GM18505 (cell line): ENCODE data around the gene PGBD1.
"Not testable (repeated sequence)": the region's sequence is repeated elsewhere in the genome, so short reads cannot be mapped to it uniquely, and the experiment has no call there.

Source experiments
- ATAC-seq: cut with Tn5 transposase; IDR thresholded peaks from one replicate; pipeline ENCODE4 v1.9.1; 2021; ENCODE audit not compliant: unreplicated experiment
- POLR2A ChIP-seq: IDR thresholded peaks from 4 replicates; pipeline ENCODE4 v1.6.1; 2011; ENCODE audit warnings: borderline replicate concordance; ENCODE audit not compliant: insufficient read depth, insufficient read length; ENCODE audit errors: extremely low read depth

The PGBD1 gene

GRCh38 chr6:28296520-28297060 lies 15.2 kb downstream of the PGBD1 start:
- no peak for ATAC-seq
- TF ChIP-seq POLR2A = no peak

- ATAC-seq = peak; percentile 78
Observed at GRCh38 chr6:28303570-28303969, 22.2 kb downstream of the PGBD1 start.

GRCh38 chr6:28306363-28306762 lies 25.0 kb downstream of the PGBD1 start:
- not testable (repeated sequence) for ATAC-seq

More at GRCh38 chr6:28303570-28303969, 22.2 kb downstream of the PGBD1 start:
- TF ChIP-seq POLR2A = no peak

- no peak for ATAC-seq
- no peak for TF ChIP-seq POLR2A
Observed at GRCh38 chr6:28311139-28311823, 29.9 kb downstream of the PGBD1 start.

GRCh38 chr6:28312939-28313338 lies 31.6 kb downstream of the PGBD1 start:
- TF ChIP-seq POLR2A = no peak
- no peak for ATAC-seq

GRCh38 chr6:28315628-28316027 lies 34.3 kb downstream of the PGBD1 start:
- no peak for TF ChIP-seq POLR2A
- ATAC-seq = no peak

- ATAC-seq = not testable (repeated sequence)
Observed at GRCh38 chr6:28317866-28318265, 36.5 kb downstream of the PGBD1 start.

- no peak for TF ChIP-seq POLR2A
- no peak for ATAC-seq
Observed at GRCh38 chr6:28322661-28323060, 41.3 kb downstream of the PGBD1 start.

GRCh38 chr6:28323813-28324424 lies 42.5 kb downstream of the PGBD1 start:
- no peak for TF ChIP-seq POLR2A
- ATAC-seq = no peak

GRCh38 chr6:28326371-28326948 lies 45.1 kb downstream of the PGBD1 start:
- ATAC-seq = no peak
- TF ChIP-seq POLR2A = no peak

GRCh38 chr6:28330041-28330440 lies 48.7 kb downstream of the PGBD1 start:
- no peak for TF ChIP-seq POLR2A
- ATAC-seq = no peak

- no peak for ATAC-seq
- TF ChIP-seq POLR2A = no peak
Observed at GRCh38 chr6:28333047-28333446, 51.7 kb downstream of the PGBD1 start.

- no peak for TF ChIP-seq POLR2A
- ATAC-seq = no peak
Observed at GRCh38 chr6:28333599-28334018, 52.2 kb downstream of the PGBD1 start.
